NCI-H1105 (cell line): ENCODE measurements around the gene OPN1SW.

ENCODE experiments used
- DNase-seq: peaks from one replicate; lab custom pipeline; 2025; lab: John Stamatoyannopoulos, UW

Gene OPN1SW

DNA sequence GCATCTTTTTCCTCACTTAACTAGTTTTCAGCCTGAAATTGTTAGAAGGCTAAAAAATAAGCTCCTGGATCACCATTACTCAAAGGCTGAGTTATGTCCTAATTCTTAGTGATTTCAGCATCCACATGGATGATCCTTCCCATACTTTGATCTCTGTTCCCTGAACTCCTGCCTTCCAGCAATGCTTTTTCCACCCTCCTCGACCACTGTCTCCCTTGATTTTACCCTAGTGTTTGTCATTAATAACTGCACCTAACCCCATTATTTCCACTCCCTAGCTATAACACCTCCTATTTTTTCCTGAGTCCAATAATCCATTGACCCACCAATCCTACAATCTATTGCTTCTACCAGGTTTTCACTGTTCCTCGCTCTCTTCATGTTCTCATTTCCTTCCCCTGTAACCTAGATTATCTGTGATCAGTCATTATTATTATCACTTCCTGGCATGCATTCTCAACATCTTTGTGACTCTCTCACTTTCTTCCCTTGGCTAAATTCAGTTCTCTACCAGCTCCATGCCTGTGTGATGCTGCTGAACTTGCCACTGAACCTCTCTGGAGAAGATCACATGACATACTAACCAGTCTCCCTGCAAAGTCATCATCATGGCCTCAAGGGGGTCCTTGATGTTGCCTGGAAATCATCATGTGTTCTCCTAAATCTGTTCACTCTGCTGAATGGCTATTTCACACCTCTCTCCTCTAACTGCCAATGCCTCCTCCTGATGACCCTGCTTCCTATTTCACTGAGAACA is 42.9 kb downstream of the OPN1SW start:
- no peak for DNase-seq

DNA sequence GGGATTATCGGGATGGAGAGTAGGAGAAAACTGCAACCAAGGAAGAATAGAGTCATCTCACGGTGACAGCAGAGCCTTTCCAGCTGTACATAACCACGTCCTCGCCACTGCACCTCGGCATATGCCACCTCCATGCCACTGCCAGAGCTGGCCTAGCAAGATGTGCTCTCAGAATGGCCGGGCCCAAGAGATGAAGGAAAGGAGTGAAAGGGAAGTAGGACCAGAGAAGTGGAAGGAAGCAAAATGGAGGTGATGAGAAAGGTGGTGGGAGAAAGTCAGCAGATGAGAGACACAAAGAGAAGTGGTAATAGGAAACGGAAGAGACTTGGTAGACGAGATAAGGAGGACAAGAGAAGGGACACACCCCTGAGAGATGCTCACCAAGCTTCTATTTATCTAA is 44.4 kb downstream of the OPN1SW start:
- DNase-seq = no peak

DNA sequence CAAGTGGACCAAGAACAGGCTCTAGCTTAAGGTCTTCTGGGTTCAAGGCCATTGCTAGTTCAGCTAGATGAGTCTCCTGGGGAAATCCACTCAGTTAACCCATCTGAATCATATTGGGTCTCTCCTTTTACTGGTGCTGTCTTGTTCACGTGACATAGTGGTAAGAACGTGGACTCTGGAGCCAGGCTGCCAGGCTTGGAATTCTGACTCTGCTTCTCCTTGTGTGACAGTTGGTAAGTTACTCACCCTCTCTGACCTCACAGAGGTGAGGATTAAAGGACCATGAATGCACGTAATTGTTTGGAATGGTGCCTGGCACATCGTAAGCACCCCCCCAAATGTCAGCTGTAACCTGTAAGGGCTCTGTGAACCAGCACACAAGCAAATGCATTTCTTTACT is 46.1 kb downstream of the OPN1SW start:
- no peak for DNase-seq

DNA sequence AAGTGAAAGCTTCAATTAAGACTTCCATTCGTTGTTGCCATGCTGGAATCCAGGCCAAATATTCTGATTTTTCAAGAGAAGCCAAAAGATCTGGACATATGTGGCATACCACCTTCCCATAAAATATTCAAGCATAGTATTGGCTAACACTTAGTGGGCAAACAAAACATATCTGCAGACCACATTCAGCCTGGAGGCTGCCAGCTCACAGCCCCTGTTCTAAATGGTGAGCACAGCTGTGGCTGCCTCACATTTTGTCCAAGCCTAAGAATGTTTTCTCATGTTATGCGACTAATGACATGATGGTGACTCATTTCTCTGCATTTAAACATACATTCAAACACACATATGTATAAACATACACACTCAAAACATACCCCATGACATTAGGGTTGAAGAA is 47.0 kb downstream of the OPN1SW start:
- DNase-seq = no peak

DNA sequence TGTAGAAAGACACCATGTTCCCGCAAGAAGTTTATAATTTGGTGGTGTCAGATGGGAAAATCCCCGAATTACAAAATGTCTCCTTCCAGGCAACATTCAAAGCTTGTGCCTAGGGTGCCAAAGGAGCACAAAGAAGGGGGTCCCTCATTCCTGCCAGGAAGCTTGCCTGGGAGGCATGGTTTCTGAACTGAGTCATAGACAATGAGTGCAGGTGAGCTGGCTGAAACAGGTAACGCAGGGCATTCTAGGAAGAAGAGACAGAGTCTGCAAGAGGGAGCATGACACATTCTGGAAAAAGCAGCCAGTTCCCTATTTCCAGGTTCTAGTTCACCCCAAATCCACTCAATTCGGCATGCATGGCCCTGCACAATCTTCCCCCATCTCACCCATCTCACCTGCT is 48.4 kb downstream of the OPN1SW start:
- no peak for DNase-seq

DNA sequence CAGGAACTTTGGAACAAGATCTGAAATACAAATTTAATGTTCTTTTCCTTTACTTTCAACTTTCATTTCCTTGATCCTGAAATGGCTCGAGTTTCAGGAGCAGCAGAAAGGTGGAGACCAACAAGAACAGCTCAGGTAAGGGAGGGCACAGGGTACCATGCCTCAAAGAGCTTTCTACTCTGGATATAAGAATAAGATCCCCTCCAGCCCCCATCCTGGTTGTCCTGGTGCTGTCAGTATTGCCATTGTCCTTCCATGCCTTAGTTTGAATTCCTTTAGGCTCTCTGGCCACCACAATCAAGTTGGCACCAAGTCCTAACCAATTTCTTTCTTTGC is 48.9 kb downstream of the OPN1SW start:
- no peak for DNase-seq

DNA sequence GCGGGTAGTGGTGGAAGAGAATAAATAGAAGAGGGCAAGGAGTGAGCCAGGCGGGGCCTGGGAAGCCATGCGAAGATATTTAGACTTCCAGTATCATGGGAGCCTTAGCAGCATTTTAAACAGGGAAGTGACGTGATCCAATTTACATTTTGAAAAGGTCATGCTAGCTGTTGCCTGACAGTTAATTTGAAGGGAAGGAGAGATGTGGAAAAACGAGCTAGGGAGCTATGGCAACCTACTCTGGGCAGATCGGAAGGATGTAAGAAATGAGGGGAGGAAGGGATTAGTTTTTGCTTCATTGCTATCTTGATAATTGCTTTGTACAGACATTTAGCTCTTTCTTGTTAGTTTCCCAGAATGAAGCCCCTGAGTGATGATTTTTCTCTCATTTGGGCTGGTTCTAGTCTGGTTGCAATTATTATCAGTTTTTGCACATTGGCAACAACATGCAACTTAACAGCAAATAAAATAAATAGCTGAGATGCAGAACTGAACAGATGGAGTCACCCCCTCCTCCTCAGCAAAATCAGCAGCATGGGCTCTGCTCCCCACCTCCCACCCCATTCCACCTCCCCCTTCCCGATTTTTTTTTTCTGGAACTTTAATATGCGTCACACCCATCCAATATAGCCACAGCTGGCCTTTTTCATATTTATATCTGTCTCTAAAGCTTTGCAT is 49.4 kb downstream of the OPN1SW start:
- no peak for DNase-seq

DNA sequence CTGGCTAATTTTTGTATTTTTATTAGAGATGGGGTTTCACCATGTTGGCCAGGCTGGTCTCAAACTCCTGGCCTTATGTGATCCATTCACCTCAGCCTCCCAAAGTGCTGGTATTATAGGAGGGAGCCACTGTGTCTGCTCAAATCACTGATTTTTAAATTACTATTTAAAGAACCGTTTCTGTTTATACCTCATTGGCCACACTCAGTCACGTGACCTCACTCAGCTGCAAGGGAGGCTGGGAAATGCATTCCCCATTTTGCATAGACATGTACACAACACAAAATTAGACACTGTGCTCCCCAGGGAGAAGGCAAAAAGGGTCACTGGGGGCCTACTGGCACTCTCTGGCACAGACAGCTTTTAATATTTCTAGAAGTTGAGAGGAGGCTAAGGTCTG is 50.1 kb downstream of the OPN1SW start:
- no peak for DNase-seq

DNA sequence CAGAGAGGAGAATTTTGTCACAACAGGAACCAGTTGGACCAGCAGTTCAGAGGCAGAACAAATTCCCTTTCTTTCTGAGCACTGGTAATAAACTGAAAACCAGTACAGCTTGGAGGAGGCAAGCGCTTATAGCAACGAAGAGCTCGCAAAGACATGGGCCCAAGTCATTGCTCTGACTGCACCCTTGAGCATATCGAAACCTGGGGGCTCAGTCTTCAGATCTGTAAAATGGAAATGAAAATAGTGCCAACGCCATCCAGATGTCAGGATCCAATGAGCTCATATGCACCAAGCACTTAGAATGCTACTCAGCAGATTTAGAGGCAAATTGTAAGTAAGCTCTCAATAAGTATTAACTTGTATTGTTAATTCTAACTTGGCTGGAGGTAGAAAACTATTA is 50.9 kb downstream of the OPN1SW start:
- DNase-seq = no peak
